Erythroblast (primary cell): ENCODE data around the gene FAM89B.

ENCODE experiments used
- GATA1 ChIP-seq: IDR thresholded peaks from 2 replicates; pipeline ENCODE4 v1.6.1; 2011; ENCODE audit warnings: low read depth, mild to moderate bottlenecking, control low read depth, low read length, moderate library complexity
- POLR2A ChIP-seq: IDR thresholded peaks from 2 replicates; pipeline ENCODE4 v1.6.1; 2011; ENCODE audit warnings: mild to moderate bottlenecking, low read length

GRCh38 chr11:65559951-65560537, 12.3 kb upstream of the FAM89B start:
- no peak for TF ChIP-seq POLR2A
- TF ChIP-seq GATA1 = no peak
